Umbilical cord (tissue), 2 donors: ENCODE data around the gene VSIG2. TPM values are rescaled to one million over a fixed set of nuclear protein-coding genes. Genes with fewer than 3 reads are reported as not detected.

Source experiments
- DNase-seq: peaks from one replicate; pipeline ENCODE4 v3.0.0-alpha.2; 2015; ENCODE audit warnings: low spot score
- total RNA-seq: library from RNA; depleted of rRNA; stranded (reverse); fragments of >200 nt; gene quantifications from one replicate; pipeline ENCODE4 v1.2.3, GENCODE V29; 2014; ENCODE audit warnings: low replicate concordance; ENCODE audit not compliant: insufficient read depth

Gene VSIG2
- total RNA-seq, 1 donor from 2014 or later, result not detected

DNA sequence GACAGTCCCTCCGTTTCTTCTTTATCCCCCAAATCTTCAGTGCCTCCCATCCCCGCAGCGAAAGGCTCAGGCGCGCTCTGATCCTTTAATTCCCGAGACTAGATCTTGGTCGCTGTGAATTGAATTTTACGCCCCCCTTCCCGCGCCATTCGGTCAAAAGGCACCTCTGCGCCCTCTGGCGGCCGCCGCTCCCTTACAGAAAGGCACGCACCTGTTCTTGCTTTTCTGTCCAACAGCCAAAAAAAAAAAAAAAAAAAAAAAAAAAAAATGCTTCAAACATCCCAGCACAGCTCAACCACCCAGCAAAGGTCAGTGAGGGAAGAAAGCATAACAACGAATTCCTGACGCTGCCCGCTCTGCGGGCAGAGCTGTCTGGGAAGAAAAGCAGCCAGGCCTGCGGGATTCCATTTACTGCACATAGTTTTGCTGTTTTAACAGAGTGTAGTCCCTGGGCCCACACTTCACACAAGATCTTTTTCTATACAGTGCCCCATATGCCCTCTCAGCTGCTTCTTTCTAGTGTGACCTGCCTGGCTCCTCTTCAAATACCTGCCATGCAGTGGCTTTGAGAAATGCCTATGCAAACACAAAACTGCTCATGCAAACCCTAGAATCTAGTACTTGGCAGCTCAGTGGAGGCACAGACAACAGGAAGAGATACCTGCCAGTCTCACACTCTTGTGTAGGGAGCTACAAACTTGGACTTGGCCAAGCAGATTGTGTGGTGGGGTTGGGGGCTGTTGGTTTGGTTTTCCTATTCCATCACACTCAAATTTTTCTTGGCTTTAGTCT is 11.3 kb upstream of the VSIG2 start:
- DNase-seq, result peak; percentile 73

DNA sequence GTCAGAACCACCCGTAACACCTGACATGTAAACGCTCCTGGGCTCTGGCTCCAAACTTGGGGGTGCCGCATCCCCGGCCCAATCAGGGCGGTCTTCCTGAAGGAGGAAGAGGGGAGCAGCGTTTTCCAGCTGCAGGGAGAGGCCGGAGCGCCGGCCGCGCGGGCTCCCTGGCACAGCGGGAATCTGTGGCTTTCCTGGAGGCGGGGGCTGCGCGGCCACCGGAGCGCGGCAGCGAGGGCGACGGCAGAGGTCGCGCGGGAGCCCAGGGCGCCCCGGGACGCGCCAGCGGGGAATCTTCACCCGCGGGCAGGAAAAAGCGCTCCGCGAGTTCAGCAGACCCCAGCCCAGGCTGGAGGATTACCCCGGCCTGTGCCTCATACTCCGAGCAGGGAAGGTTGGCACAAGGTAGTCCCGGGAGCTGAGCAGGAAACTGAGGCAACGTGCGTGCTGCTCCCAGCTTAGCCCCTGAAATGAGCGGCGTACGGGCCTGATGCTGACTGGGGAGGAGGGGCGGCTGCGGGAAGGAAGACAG is 10.6 kb upstream of the VSIG2 start:
- DNase-seq, result peak; percentile 17

DNA sequence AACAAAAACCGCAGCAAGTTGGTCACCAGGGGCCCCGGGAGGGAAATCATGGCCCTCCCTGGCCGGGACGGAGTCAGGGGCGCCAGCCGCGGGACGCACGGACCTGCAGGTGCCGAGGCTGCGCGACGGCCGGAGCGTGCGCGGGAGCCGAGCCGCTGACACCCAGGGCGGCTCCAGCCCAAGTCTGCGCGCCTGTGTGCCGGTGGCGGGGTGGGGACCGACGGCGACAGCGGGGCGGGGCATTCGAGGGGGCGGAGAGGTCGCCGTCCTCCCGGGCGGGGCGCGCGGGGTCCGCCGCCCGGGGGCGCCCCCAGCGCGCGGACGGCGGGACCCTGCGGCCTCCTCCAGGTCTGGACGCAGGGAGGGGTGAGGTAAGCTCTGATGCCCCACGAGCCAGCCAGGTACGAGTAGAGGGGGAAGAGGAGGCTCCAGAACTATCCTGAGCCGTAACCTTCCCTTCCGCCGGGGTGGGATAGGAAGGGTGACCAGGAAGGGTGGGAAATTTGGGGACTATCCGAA is 10.1 kb upstream of the VSIG2 start, which contains the start of gene ESAM:
TSS of gene ESAM (minus strand) at position 186 of the 519 bp plus-strand sequence. CDS start at position 50, 136 bp downstream.
- no peak for DNase-seq

DNA sequence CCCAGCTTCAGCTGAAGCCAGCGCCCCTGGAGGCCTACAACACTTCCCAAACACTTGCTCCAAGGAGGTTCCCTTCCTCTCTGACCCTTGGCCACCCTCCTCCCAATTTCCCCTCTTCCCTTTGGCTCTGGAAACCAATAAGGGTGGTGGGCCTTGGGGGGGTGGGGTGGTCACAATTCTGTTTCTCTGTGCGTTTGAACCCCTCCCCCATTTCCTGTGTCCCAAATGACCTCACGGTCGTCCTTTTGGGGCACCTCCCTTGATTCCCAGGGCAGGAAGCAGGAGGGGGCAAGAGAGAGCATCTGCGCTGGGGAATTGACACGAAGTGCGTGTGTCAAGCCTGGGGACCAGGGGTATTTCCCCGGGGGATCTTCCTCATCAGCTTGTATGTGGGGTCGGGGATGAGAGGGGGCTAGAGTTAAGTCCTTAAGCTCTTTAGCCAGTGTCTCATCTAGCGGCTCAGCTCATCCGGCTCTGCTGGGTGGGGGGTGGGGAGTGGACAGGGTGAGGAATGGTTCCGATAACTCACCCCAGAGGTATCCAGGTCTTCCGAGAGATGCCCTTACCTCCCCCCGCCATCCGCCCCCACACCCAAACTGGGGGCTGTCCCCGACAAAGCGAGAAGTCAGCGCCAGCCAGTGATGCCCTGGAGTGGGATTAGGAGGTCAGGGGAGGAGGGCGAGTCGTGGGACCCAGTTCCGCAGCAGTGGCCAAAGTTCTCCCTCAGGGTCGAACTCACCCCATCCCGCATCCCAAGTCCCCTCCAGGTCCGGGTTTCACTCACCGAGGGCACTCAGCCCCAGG is 9.4 kb upstream of the VSIG2 start:
- DNase-seq, result peak; percentile 26

DNA sequence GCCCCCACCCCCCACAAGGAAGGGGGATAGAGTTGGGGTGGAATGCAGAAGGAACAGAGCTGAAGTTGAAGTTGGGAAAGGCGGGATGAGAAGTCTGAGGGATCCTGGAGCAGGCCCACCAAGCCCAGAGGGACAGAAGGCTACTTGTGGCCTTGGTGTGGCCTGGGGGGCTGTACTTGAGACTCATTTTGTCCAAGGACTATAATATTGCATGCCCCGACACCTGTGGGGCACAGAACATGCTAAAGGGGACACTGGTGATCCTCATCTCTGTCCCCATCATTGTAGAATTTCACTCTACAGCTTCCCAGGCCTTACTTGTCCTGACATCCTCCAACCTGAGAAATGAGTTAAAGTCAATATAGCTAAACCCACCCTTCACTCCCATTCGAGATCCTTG is 8.8 kb upstream of the VSIG2 start:
- DNase-seq, result no peak

DNA sequence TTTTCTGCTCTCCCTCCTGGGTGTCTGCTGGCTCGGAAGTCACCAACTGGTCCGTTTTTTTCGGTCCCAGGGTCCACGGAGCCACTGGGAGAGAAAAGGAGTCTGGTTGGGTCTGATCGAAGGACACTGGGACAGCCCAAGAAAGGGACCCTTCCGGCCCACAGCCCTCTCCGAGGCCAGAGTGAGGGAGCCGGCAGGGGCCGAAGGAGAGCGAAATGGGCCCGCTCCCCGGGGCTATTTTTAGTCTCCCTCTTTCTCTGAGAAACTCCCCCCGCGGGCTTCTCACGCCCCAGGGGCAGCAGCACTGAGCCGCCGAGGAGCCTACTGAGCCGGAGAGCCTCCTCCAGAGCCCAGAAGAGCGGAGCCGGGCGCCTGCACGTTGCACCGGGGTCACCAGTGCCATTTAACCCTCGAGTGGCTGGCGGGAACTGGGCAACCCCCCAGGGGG is 8.2 kb upstream of the VSIG2 start:
- DNase-seq, result peak; percentile 33

DNA sequence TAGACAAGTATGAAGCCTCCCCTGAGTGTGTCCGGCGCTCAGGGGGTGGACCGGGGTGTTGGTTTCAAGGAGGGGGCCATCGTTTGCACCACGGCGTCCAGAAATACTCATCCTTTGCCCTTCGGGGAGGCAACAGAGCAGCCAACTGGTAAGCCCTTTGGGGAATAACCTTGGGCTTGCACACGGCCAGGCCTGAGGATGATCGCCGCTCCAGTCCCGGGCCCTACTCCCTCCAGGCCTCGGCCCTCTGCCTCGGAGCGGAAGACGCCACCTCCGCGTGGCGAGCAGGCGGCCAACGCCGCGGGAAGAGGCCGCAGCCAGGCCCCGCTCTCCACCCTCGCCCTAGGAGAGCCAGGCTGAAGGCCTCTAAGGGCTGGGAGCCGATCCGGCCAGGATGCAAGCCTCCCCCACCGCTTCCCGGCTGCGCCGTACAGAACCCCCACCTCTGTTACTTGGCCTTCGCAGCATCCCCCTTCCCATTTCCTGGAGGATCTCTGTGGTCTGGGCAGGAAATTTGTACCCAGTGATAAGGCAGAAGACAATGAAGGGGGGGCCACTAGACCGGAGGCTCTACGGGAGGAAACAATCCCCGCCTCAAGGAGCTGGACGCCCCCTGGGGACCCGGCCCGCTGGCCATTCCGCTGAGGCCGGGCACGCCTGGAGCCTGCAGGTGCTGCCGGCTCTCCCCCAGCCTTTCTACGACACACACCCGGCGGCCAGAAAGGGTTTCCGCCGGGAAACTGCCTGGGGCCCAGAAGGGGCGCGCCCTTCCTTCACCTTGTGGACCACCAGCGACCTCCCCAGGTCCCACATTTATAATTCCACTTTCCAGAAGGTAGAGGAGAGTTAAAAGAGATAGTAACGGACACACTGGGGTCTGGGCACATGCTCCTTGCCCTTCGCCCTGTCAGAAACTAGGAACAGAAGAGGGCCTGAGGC is 7.5 kb upstream of the VSIG2 start:
- peak; percentile 53 for DNase-seq

DNA sequence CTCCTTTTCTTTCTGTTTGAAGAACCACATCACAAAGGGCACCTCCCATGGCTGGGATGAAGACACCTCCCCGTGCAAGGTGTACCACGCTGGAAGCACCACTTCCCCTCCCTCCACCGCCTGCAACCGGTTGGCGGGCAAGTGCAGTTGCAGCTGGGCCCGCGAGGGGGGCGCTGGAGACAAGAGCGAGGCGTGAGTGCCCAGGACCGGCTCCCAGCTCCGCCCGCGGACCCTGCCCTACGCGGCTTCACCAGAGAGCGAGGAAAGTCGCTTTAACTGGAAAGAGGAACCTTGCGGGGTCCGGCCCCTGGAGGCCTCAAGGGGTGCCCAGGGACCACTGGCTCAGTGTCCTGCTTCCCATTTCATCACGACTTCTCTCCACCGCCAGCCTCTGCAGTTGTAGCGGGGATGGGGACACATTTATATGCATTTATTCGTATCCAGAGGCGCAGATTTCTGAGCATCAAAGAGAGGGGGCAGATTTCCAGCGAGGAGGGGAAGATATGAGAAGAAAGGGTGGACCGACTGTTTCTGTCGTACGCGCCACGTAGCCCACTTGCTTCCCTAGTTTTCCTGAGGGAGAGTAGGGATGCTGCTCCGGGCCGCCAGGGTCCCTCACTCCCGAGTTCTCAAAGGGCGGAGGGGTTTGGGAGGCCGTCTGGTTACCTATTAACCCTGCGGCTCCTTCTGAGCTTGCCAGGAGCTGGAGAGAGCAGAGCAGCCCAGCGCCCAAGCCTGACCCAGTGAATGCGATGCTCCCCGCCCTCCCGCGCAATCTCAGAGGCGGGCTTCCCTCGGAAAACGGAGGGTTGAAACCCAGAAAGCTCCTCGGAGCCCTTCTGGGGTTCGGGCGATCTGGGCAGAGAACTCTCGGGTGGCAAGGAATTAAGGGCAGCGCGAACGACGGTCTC is 6.6 kb upstream of the VSIG2 start:
- peak; percentile 62 for DNase-seq

DNA sequence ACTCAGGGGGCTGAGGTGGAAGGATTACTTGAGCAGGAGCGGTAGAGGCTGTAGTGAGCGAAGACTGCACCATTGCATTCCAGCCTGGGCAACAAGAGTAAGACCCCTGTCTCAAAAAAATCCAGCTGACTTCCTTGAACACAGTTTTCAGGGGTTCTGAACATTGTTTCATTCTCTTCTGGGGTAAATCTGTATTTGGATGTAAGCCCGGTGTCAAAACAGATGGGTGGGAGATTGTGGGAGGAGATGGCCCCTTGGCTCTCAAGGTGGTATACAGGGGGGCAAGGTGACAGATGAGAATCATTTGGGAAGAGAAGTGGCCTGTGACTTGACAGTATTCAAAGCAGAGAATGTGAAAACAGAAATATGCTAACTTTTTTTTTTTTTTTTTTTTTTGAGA is 5.3 kb upstream of the VSIG2 start:
- DNase-seq, result no peak

DNA sequence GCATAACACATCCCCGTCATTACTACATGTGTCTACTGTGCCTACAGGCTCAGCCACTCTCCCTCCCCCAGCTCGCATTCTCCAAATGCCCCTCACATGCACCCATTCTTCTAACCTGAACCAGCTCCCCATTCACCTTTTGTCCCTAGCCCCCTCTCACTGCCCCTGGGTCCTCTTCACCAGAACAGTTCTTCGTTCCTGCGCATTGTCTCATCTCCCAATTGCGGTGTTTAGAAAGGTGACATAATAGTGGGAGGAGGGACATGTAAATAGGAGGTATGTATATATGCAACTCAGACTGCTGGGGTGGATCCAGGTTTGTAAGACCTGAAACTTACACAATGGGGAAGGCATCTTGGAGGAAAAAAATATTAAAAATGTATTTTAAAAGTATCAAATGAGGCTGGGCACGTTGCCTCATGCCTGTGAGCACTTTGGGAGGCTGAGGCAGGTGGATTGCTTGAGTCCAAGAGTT is 4.7 kb upstream of the VSIG2 start:
- DNase-seq, result no peak

DNA sequence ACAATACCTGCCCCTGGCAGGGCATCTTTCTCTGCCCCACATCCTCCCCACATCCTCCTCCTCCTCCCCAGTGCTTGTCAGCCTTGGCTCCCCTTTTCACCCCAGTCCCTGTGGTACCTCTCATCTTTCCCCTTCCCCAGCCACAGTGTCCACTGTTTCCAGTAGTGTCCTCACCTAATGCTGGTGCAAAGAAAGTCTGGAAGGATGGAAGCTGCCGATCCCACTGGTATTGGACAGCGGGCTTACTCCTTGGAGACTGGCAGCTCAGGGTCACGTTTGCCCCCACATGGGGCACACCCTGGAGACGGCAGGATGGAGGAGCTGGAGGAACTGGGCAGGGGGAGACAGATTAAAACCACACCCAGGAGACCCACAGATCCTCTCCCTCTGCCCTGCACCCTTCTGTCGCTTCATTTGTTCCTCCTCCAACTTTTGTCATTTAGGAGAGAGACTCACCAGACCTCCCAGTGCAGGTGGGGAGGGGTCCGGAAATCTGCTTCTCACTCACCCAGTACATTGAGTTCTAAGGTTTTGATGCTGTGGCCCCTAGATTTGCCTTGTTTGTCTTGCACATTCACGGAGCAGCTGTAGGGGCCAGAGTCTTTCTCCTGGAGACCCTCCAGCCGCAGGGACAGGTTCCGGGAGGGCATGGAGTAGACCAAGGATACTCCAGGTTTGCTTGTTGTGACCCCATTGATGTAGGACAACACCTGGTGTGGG is 4.1 kb upstream of the VSIG2 start:
- DNase-seq, result no peak

DNA sequence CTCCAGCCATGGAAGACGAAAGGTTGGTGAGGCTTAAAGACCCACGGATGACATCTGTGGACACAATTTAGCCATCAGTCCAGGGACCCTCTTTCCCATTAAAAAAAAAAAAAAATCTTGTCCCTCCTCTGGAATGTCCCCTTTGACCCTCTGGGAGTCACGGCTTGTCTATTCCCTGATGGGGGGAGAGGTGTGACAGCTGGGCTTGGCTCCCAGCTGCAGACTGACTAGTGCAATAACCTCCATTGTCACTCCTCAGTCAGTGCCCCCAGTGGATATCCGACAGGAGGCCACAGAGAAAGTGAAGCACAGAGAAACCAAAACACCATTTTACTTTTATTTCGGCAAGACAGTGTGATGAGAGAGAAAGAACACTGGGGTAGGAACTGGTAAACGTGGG is 2.7 kb upstream of the VSIG2 start:
- no peak for DNase-seq

DNA sequence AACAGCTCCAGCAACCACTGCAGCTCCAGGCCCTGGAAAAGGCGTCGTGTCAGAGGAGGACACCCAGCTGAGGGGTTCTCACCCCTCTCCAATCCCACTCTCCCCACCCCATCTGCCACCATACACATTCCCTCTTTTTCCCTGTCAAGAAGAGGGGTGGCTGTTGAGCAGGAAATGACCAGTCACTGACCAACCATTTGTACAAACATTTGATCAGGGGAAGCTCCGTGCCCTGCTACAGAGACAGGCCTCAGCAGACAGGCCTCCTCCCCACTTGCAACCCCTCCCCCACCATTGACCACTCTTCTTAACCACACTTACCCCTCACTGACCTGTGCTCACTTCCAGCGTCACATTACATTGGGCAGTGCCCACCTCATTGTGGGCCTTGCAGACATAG is 2.3 kb upstream of the VSIG2 start:
- DNase-seq, result no peak

DNA sequence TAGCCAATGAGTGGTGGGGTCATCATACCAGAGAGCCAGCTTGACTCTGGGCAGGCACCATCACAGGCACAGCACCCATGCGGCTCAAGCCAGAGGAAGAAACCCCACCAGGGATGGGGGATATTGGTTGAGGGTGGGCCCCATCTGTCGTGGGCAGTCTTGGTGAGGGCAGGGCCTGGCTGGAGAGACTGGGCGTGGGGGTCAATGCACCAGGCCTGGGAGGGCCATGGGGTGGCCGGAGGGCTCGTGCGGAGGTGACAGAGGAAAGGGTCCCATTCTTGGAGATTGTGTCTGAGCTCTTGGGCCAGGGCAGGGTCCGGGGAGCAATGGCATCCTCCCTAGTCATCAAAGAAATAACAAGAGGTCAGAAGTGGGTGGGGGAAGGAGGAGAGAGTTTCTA is 1.6 kb upstream of the VSIG2 start:
- no peak for DNase-seq

DNA sequence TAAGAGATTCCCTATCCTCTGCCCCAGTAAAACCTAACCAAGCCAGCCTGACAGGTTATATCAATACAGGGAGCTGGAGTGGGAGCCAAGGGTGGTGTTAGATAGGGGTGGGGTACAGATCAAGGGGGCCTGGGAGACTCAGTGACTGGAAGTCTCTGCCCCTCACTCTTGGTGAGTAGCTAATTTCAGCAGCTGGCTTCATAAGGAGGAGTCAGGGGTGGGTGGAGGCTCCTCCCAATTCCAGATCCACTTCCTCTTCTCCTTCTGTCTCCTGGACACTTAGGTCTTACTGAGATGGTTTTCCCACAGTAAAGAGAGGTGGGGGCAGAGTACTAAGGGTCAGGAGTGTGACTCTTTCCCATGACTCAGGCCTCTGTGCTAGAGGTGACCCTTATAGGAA is 1.1 kb upstream of the VSIG2 start:
- no peak for DNase-seq

DNA sequence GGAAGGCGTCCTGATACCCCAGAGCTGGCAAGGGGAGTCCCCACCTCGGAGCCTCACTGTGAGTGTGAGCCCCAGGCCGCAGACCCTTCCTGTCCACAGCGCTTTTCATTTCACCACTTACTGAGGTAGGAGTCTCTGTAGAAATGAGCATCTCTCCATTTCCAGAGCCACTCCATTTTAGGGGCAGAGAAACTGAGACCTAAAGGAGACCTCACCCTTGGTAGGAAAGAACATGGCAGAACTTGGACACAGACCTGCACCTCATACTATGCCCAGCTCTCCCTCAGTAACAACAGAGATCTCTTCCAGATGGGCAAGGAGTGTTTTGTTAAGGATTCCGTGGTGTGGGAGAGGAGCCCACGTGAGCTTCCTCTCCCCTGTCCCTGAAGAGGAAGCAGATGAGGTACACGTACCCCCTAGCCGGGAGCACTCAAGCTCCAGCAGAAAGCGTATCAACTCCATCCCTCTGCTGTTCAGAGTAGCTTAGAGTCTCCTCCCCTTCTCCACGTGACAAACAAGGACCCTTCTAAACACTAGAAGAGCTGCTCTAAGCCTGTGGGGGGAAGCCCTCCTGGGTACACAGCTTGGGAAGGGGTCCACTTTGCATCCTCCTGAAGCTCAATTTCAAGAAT is 532 bp upstream of the VSIG2 start:
- DNase-seq, result no peak

DNA sequence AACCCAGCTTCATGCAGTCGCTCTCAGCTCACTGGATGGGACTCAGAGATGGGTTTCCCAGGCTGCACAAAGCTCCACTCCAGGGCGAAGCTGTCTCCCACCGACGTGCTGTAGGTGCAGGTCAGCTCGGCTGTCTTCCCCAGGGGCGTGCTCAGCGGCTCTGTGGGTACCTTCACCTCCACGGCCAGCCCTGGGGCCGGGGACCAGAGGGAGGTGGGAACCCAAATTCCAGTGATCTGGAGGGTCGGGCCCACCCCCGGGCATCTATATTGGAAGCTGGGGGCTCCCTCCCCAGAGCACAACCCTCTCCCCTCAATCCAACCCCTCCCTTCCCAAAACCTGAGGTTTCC is 689 bp downstream of the VSIG2 start:
- DNase-seq, result no peak

DNA sequence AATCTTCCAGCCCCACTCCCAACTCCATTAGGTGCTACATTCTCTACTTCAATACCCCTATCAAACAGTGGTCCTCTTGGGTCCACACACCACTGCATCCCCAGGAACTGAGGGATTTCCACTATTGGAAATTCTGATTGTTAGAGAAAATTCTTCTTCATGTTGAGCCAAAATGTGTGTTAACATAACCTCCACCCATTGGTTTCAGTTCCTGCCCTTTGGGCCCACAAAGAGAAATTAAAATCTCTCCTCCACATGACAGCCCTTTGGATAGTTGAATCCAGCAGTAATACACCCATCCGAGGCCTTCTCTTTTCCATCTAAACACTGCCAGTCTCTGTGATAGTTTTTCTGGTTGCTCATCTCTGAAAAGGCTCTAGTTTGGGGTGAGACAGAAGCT is 2.1 kb downstream of the VSIG2 start:
- DNase-seq, result no peak
